ENCODE results near the gene SMIM22.

DNA sequence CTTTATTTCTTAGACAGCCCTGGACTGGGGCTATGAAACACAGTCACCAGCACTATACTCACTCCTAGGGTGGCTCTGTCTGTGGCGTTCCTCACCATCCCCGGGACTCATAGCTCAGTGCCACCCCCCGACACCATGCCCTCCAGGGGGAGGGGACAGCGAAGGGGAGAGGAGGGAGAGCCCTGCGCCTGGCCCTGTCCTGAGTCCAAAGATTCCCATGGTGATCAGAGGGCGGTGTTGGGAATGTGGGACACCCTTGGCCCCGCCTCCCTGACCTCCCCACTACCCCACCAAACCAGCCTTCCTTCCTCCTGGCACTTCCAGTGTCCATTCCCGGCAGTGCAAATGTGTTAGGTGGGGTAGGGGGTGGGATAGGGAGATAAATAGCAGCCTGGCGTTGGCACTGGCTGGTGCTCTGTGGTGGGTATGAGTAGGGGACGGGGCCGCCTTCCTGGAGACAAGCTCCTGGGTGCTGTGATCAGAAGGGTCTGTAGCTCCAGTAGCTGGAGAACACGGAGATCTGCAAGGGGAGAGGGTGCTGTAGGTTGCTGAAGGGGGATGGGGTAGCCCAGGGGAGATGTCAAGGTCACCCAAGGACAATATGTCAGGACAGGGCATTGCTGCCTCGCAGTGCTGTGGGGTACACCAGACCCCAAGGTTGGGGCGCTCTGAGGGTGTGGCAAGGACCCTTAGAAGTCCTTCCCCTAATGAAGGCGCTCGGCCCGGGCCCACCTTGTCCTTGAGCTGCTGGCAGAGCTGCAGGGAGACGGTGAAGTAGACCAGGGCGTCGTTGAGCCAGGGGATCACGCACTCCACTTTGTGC lies 2.0 kb downstream of the SMIM22 start:
- TF ChIP-seq CTCF (IDR thresholded peaks at IDR 0.05), result no peak
- TF ChIP-seq POLR2A (IDR thresholded peaks at IDR 0.05), result no peak

All from Peyer's patch (tissue), 4 donors.